ENCODE results near the gene GPATCH3. TPM values are rescaled to one million over a fixed set of nuclear protein-coding genes. Genes with fewer than 3 reads are reported as not detected.

The GPATCH3 gene
- total RNA-seq, 1 experiment from 2014 or later: 14.8 TPM

GRCh38 chr1:26945138-26945537 is 44.9 kb upstream of the GPATCH3 start:
- Histone ChIP-seq H2AFZ (ENCODE audit: low read depth, low read length, poor library complexity, severe bottlenecking) (no peak overlapping the region), H3K79me2 (ENCODE audit: insufficient read depth, low read length) (peaks cover 20% of the 10 kb centered on the region), H3K4me3 (replicated peaks in 1 of 2; ENCODE audit: low read depth in 1 of 2, low read length in 2 of 2) (no peak overlapping the region), H3K9me2 (ENCODE audit: insufficient read depth) (no peaks in the 10 kb centered on the region), H3K27me3 (ENCODE audit: insufficient read depth, low read length) (no peaks in the 10 kb centered on the region), H3K9ac (ENCODE audit: low read length) (no peak overlapping the region), H3K4me2 (ENCODE audit: low read length) (no peak overlapping the region), H3K4me1 (ENCODE audit: control insufficient read depth in 1 of 2, insufficient read depth in 2 of 2, low read length in 2 of 2) (peaks cover 6 to 11% of the 10 kb centered on the region in 2 experiments), H3K36me3 (ENCODE audit: control insufficient read depth in 1 of 2, insufficient read depth in 2 of 2, low read length in 2 of 2) (peaks cover 38 to 39% of the 10 kb centered on the region in 2 experiments; a peak in 3 of 4 replicates), H3K27ac (ENCODE audit: low read depth, low read length) (no peak overlapping the region), H3K9me3 (ENCODE audit: control insufficient read depth in 1 of 2, insufficient read depth in 1 of 2, low read depth in 1 of 2, low read length in 2 of 2) (no peaks in the 10 kb centered on the region), H4K20me1 (ENCODE audit: insufficient read depth) (no peaks in the 10 kb centered on the region)
- intact Hi-C loops (cut with micrococcal nuclease): no loop called here
- ATAC-seq (no peak), DNase-seq (ENCODE audit: low read depth, low spot score) (no peak)
- BruUV-seq (replicated peaks): no TSS peak
- POLR2A ChIA-PET: no interaction called here
- CTCF ChIA-PET: no interaction called here
- TF ChIP-seq POLR2A (IDR thresholded peaks at IDR 0.05; ENCODE audit: borderline replicate concordance, extremely low read depth, insufficient read depth, insufficient read length): no peak
- no peak for TF ChIP-seq EZH2 (IDR thresholded peaks at IDR 0.05)
- TF ChIP-seq REST (IDR thresholded peaks at IDR 0.05; ENCODE audit: low read depth): no peak
- TF ChIP-seq ZFX (IDR thresholded peaks at IDR 0.05): no peak
- TF ChIP-seq ZNF274 (IDR thresholded peaks at IDR 0.05; ENCODE audit: low read depth, low read length): no peak
- TF ChIP-seq JUND (IDR thresholded peaks at IDR 0.05): no peak
- RAD21 ChIA-PET (ENCODE audit: low non-redundant PET in 1 of 2, low total read pairs in 2 of 2, uncharacterized antibody in 2 of 2, unreplicated experiment in 2 of 2): no interaction called here

- DNase-seq (ENCODE audit: low read depth, low spot score) (no peak), ATAC-seq (no peak)
- Histone ChIP-seq H3K36me3 (ENCODE audit: control insufficient read depth in 1 of 2, insufficient read depth in 2 of 2, low read length in 2 of 2) (peaks cover 39 to 53% of the 10 kb centered on the region in 2 experiments; a peak in 3 of 4 replicates), H3K9me3 (ENCODE audit: control insufficient read depth in 1 of 2, insufficient read depth in 1 of 2, low read depth in 1 of 2, low read length in 2 of 2) (no peaks in the 10 kb centered on the region), H3K79me2 (ENCODE audit: insufficient read depth, low read length) (peaks cover 45% of the 10 kb centered on the region), H3K9ac (ENCODE audit: low read length) (no peak overlapping the region), H3K4me3 (replicated peaks in 1 of 2; ENCODE audit: low read depth in 1 of 2, low read length in 2 of 2) (no peak overlapping the region), H3K4me1 (ENCODE audit: control insufficient read depth in 1 of 2, insufficient read depth in 2 of 2, low read length in 2 of 2) (no peaks in the 10 kb centered on the region), H3K9me2 (ENCODE audit: insufficient read depth) (no peaks in the 10 kb centered on the region), H4K20me1 (ENCODE audit: insufficient read depth) (no peaks in the 10 kb centered on the region; the same call in 1 of the 2 replicates), H3K27ac (ENCODE audit: low read depth, low read length) (no peak overlapping the region), H2AFZ (ENCODE audit: low read depth, low read length, poor library complexity, severe bottlenecking) (no peak overlapping the region), H3K4me2 (ENCODE audit: low read length) (no peak overlapping the region), H3K27me3 (ENCODE audit: insufficient read depth, low read length) (no peaks in the 10 kb centered on the region)
- CTCF ChIA-PET: no interaction called here
- no TSS peak for BruUV-seq (replicated peaks)
- POLR2A ChIA-PET: no interaction called here
- RAD21 ChIA-PET (ENCODE audit: low non-redundant PET in 1 of 2, low total read pairs in 2 of 2, uncharacterized antibody in 2 of 2, unreplicated experiment in 2 of 2): no interaction called here
- intact Hi-C loops (cut with micrococcal nuclease): no loop called here
- TF ChIP-seq SP1 (IDR thresholded peaks at IDR 0.05; ENCODE audit: low read depth) (no peak), EZH2 (IDR thresholded peaks at IDR 0.05) (no peak), ZFX (IDR thresholded peaks at IDR 0.05) (no peak), CTCF (IDR thresholded peaks at IDR 0.05 in 2 of 3, conservative IDR thresholded peaks at IDR 0.05 in 1 of 3; ENCODE audit: borderline replicate concordance in 1 of 3, insufficient read depth in 1 of 3, low read depth in 2 of 3, low read length in 2 of 3) (no peak), ATF3 (IDR thresholded peaks at IDR 0.05) (no peak), POLR2AphosphoS5 (IDR thresholded peaks at IDR 0.05; ENCODE audit: low read depth, low read length) (no peak), CEBPB (IDR thresholded peaks at IDR 0.05; ENCODE audit: low read depth) (no peak), JUND (IDR thresholded peaks at IDR 0.05) (no peak), POLR2A (IDR thresholded peaks at IDR 0.05; ENCODE audit: borderline replicate concordance, extremely low read depth, insufficient read depth, insufficient read length) (no peak), EGR1 (IDR thresholded peaks at IDR 0.05; ENCODE audit: low read depth) (no peak)
These were observed 42.4 kb upstream of the GPATCH3 start for GRCh38 chr1:26942656-26943055.

All from HCT116 (cell line).